Uterus (tissue), 2 donors: ENCODE measurements around the gene IL21R.

Experiments
- CTCF ChIP-seq, 4 experiments: fragments of 200-600 bp in 2 of 4; fragments of 450-650 bp in 2 of 4; sonication (generic) in 2 of 4; IDR thresholded peaks; one replicate each; pipeline ENCODE4 v1.5.1; 2016 to 2019; ENCODE audit warnings: antibody characterized with exemption in 4 of 4, mild to moderate bottlenecking in 2 of 4, moderate library complexity in 1 of 4
- POLR2A ChIP-seq, 2 donors: fragments of 450-650 bp; IDR thresholded peaks; one replicate each; pipeline ENCODE4 v1.6.1; 2016; ENCODE audit warnings: antibody characterized with exemption in 2 of 2, mild to moderate bottlenecking in 1 of 2, moderate library complexity in 1 of 2

GRCh38 chr16:27425961-27426360 is 24.0 kb downstream of the IL21R start:
- no peak for TF ChIP-seq CTCF (IDR thresholded peaks at IDR 0.05)
- TF ChIP-seq POLR2A (IDR thresholded peaks at IDR 0.05) = no peak
